SIG-M5 treated with dmso at 0.1 percent for 504 hours (cell line): Measurements from ENCODE around the gene MPDU1.

Experiments used
- DNase-seq: peaks from one replicate; lab custom pipeline; 2025; ENCODE audit not compliant: unreplicated experiment; lab: John Stamatoyannopoulos, UW

Gene MPDU1

GRCh38 chr17:7583253-7584109, at the start of gene MPDU1:
TSS of gene MPDU1 (plus strand) at chr17:7583852. CDS start at chr17:7583863, 11 bp downstream.
- DNase-seq: peak; percentile 92

- no peak for DNase-seq
These were observed 45.6 kb upstream of the MPDU1 start for GRCh38 chr17:7538050-7538449.

GRCh38 chr17:7538891-7539545, 44.6 kb upstream of the MPDU1 start:
- DNase-seq: no peak

- no peak for DNase-seq
These were observed 42.5 kb upstream of the MPDU1 start for GRCh38 chr17:7541074-7541621.

- no peak for DNase-seq
These were observed 38.7 kb upstream of the MPDU1 start for GRCh38 chr17:7544911-7545310.

GRCh38 chr17:7548585-7549400, 34.9 kb upstream of the MPDU1 start, which contains the start of gene TNFSF12:
TSS of gene TNFSF12 (plus strand) at chr17:7549058. CDS start at chr17:7549154, 96 bp downstream.
- no peak for DNase-seq

GRCh38 chr17:7549401-7550055, 34.1 kb upstream of the MPDU1 start:
- no peak for DNase-seq

- no peak for DNase-seq
These were observed 33.3 kb upstream of the MPDU1 start for GRCh38 chr17:7550344-7550743.

- no peak for DNase-seq
These were observed 32.3 kb upstream of the MPDU1 start for GRCh38 chr17:7551396-7551795.

- DNase-seq: peak; percentile 86
These were observed 31.0 kb upstream of the MPDU1 start for GRCh38 chr17:7552621-7553051.

GRCh38 chr17:7553356-7553755, 30.3 kb upstream of the MPDU1 start:
- no peak for DNase-seq

GRCh38 chr17:7555320-7555948, 28.2 kb upstream of the MPDU1 start:
- no peak for DNase-seq

- no peak for DNase-seq
These were observed 27.0 kb upstream of the MPDU1 start for GRCh38 chr17:7556627-7557026.

GRCh38 chr17:7557147-7557764, 26.4 kb upstream of the MPDU1 start:
- DNase-seq: no peak

- DNase-seq: peak; percentile 84
These were observed 25.7 kb upstream of the MPDU1 start for GRCh38 chr17:7557775-7558543.

GRCh38 chr17:7558544-7559319, 24.9 kb upstream of the MPDU1 start, which contains the start of gene TNFSF13:
TSS of gene TNFSF13 (plus strand) at chr17:7558750. CDS start at chr17:7559040, 290 bp downstream.
- DNase-seq: peak; percentile 92

- DNase-seq: no peak
These were observed 24.1 kb upstream of the MPDU1 start for GRCh38 chr17:7559320-7560171.
